HG02870 (cell line): ENCODE results near the gene CBX5.
"Not testable (repeated sequence)": the region's sequence is repeated elsewhere in the genome, so short reads cannot be mapped to it uniquely, and the experiment has no call there.

ENCODE experiments used
- ATAC-seq: cut with Tn5 transposase; IDR thresholded peaks from one replicate; pipeline ENCODE4 v1.9.1; 2021; ENCODE audit warnings: mild to moderate bottlenecking, moderate library complexity; ENCODE audit not compliant: unreplicated experiment

Gene CBX5

GRCh38 chr12:54279632-54280467 is at the start of gene CBX5:
TSS of gene CBX5 (minus strand) at chr12:54280122. CDS start at chr12:54257650, 22,472 bp downstream.
- ATAC-seq = peak; percentile 67

DNA sequence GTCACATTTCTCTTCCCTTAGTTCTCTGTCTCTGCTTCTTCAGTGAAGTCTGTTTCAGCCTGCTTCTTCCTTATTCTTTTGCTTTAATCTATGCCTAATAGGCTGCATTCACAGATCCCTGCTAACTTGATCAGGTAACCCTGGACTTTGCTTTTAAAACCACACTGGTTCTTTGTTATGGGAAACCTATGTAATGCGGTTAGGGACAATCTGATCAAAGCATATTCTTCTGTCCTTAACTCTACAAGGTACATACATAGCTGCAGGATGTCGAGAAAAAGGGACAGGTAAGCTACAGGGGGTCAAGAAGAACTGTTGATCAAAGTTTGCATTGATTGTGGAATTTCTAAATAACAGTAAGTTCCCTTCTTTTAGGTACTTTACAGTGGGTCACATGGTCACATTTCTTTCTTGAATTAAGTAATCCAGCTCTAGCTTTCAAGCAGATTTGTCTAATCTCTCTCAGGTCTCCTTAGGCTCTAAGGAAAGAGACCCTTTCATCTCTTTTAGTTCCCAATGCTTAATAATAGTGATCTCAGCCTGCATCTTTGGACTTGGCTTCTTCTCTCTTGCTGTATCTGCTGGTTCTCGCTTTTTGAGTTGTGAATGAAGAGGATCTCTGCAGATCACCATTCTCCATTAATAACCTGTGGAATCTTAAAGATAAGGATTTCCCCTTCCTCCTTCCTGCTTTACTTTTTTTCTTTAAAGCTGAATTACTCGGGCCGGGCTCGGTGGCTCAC is 48.8 kb upstream of the CBX5 start:
- ATAC-seq = no peak

DNA sequence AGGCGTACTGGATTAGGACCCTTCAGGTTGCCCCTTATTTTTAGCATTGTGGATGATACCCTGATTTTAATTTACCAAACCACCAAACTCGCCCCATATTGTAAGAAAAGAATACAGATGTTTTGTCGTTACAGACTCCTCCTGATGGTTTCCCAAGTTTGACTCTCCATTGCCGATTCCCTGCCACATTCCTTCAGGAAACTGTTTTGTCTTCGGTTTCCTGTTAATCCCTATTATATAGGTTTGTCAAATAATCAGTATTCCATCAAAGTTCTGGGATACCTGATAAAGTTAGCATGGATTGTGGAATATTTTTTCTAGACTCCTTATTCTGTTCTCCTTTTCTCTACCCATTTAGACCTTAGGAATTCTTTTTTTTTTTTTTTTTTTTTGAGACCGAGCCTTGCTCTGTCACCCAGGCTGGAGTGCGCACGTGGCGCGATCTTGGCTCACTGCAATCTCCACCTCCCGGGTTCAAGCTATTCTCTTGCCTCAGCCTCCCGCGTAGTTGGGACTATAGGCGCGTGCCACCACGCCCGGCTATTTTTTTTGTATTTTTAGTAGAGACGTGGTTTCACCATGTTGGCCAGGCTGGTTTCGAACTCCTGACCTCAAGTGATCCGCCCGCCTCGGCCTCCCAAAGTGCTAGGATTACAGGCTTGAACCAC is 45.7 kb upstream of the CBX5 start:
- ATAC-seq = not testable (repeated sequence)

DNA sequence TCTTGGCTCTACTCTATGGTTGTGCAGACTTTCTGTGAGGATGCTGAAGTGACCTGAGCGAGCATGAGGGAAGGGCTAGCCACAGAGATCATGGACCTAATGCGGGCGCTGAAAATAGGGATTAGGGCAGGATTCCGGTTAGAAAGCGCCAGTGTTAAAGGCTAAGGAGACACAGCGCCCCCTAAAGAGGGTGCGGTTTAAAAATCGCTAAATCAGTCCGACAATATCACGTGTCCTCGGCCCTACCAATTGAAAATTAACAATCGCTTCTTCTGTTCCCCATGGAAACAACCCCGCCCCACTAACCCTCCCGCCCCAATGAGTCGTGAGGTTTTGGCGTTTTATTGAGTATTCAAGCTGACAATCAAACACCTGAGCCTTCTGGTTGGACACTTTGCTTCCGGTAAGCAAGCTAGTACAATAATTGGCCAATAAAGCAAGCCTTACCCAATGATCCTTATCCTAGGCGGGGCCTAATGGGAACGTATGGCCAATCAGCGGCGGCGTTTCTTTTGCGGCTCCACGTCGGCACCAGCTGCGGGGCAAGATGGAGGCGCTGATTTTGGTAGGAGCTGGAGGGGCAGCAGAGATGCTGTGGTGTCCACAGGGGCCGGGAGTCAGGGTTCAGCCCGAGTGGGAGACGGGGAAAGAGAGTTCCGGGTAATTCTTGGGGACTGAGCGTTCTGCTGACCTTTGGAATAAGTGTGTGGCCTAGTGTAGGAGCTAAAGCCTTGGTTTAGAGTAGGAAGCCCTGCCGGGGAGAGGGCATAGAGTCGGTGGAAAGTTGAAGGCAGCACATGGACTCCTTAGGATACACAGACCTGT is 44.9 kb upstream of the CBX5 start, which contains the start of gene COPZ1:
TSS of gene COPZ1 (plus strand) at position 515 of the 825 bp plus-strand sequence. CDS start at position 548, 33 bp downstream.
- ATAC-seq = peak; percentile 98

DNA sequence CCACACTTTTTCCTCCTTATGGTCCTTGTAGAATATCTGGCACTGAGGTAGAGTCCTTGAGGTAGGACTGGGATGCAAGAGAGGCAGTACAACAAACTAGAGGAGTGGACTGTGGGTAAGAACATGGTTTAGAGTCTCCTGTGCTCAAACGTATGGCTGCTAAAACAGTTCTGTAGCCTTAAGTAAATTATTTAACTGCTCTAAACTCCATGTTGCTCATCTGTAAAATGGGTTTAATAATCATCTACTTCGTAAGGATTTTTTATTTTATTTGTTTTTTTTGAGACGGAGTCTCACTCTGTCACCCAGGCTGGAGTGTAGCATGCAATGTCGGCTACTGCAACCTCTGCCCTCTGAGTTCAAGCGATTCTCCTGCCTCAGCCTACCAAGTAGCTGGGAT is 41.4 kb upstream of the CBX5 start:
- no peak for ATAC-seq

DNA sequence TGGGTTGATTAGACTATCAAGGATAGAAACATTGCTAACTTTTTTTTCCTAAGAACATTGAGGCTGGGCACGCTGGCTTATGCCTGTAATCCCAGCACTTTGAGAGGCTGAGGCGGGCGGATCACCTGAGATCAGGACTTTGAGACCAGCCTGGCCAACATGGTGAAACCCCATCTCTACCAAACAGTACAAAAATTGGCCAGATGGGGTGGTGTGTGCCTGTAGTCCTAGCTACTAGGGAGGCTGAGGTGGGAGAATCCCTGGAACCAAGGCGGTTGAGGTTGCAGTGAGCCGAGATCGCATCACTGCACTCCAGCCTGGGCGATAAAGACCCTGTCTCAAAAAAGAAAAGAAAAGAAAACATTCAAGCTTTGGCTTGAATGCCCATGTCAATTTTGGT is 32.4 kb upstream of the CBX5 start:
- not testable (repeated sequence) for ATAC-seq

DNA sequence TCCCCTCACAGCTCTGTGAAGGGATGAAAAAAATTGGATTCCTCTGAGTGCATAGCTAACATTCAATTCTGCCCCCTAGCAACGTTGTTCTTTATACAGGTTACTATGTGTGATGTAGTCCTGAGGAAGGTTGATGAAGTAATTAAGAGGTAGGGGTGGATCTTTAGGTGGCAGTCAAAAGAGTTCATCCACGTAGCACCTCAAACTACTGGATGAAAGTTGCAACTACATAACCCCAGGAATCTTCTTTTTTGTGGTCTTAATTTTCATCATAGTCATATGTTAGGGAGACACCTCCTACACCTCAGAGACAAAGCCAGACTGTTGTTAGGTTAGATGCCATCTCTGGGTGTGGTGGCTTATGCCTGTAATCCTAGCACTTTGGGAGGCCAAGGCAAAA is 31.1 kb upstream of the CBX5 start:
- ATAC-seq = no peak

- no peak for ATAC-seq
Observed at GRCh38 chr12:54306925-54307741, 27.2 kb upstream of the CBX5 start.

DNA sequence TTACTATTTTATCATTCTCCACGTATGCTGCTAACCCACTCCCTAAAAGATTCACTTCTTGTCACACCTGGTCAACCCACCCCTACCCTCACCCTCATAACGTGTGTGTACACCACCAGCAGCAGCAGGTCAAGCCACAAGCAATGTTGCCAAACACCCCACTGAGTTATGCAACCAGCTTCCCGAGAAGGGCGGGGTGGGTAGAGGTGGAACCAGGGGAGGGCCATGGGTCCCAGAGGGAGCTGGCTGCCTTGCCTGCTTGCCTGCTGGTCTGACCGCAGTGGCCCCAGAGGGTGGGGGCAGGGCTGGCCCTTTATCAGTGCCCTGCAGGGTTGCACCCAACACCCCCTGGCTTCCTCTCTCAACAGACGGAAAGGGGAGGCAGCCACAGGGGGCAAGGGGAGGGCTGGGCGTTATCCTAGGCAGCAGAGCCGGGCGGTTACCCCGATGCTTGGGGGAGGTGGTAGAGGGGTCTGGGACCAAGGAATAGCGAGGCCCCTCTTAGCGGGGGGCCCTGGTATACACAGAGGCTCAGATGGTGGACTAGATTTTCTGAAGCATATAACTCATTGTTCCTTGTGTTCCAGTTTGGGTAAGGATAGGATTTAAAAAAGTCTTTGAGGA is 24.4 kb upstream of the CBX5 start:
- no peak for ATAC-seq

GRCh38 chr12:54303640-54304039 is 23.7 kb upstream of the CBX5 start:
- ATAC-seq = no peak

- ATAC-seq = no peak
Observed at GRCh38 chr12:54301428-54302048, 21.6 kb upstream of the CBX5 start.

DNA sequence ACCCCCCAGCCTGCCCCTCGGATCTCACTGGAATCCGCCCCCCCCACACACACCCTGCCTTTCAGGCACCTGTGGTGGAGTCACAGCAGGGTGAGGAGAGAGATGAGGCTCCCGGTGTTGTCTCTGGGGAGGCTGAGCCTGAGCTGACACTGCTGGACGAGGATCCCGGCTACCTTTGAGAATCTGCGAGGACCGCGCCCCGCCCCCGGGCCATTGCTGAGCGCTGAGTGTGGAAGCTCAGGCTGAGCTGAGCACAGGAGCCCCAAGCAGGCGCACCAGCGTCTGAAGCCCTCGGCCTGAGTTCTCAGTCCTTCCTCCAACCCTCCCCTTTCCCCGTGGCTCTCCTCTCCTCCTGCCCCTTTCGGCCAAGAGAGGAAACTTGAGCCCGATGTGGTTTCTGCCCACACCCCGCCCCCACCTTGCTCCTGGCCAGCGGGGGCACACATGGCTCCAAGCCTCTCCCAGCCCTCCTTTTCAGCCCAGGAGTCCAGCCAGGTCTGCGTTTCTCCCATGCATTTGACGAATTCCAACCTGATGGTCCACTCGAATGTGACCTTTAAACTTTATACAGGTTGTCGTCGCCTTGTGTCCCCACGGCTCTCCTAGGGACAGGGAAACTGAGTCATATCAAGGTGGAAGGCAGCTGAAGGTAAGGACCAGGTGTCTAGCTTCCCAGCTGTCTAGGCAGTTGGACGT is 21.0 kb upstream of the CBX5 start, which contains the start of gene NFE2:
TSS of gene NFE2 (minus strand) at position 284 of the 696 bp plus-strand sequence. CDS start 5,767 bp downstream, outside the sequence.
- ATAC-seq = no peak

- ATAC-seq = no peak
Observed at GRCh38 chr12:54300225-54300731, 20.4 kb upstream of the CBX5 start.

- no peak for ATAC-seq
Observed at GRCh38 chr12:54299515-54300224, 19.7 kb upstream of the CBX5 start.

DNA sequence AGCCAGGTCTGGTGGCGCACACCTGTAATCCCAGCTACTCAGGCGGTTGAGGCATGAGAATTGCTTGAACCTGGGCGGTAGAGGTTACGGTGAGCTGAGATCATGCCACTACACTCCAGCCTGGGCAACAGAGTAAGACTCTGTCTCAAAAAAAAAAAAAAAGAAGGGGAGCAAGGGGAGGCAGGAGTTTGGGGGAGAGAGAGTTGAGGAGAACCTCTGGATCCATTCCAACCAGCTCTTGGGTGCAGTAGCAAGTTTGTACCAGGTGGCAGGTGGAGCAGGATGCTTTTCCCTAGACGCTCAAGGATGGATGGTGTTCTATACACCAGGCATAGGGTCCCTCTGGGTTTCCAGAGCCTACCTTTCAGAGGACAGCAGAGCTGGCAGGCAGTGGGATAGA is 19.0 kb upstream of the CBX5 start:
- no peak for ATAC-seq

DNA sequence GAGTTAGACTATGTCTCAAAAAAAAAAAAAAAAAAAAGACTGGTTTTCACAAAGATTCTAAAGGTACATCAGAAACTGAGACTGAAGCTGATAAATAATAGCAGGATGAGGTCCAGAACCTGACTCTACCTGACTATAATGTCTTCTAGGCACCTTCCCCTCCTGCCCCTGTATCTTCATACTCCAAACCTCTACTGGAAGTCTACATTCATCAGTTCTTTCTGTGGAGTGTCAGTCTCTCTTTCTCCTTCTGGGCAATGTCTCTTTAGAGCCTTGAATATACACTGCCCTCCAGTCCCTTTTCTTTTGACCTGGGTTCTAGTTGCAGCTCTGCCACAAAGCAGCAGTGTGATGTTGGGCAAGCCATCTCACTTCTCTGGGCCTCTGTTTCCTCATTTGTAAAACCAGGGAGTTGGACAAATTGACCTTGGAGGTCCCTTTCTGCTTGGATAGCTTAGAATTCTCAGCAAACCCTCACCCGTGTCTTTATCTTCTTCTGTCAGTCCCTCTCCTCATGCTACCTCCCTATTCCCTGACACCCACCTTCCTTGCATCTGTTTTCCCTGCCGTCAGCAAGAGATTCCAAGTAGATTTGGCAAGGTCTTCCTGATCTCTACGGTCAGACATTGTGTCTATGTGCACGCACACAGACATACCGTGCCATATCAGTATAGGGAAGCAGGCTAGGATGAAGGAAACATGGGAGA is 16.6 kb upstream of the CBX5 start:
- no peak for ATAC-seq
